HL-60/S4 (cell line): ENCODE data around the gene ACIN1.

Source experiments
- in situ Hi-C: fragments of 300-500 bp; cut with MboI; formaldehyde crosslinking; loops from 2 replicates; pipeline ENCODE4 v1.14.3; 2022; ENCODE audit warnings: low sequenced_read_pairs

The ACIN1 gene

GRCh38 chr14:23086565-23086964, 8.4 kb downstream of the ACIN1 start:
- in situ Hi-C loops = no loop called here

DNA sequence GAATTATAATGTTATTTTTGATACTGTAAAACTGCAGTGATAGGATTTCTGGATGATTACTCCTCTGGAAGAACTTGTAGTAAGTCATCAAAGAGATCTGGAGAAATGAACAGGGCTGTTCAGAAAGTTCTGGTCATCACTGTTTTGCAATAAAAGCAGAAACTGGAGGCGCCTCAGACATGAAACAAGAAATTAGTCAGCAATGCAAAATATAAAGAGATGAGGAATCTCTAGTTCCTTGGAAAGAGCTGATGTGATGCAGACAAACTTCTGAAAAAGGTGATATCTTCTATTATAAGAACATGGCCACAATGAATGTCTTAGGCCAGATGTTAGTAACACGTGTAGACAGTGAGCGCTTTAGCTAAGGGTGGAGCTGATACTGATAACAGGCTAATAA, 9.5 kb downstream of the ACIN1 start:
- in situ Hi-C loops = no loop called here

DNA sequence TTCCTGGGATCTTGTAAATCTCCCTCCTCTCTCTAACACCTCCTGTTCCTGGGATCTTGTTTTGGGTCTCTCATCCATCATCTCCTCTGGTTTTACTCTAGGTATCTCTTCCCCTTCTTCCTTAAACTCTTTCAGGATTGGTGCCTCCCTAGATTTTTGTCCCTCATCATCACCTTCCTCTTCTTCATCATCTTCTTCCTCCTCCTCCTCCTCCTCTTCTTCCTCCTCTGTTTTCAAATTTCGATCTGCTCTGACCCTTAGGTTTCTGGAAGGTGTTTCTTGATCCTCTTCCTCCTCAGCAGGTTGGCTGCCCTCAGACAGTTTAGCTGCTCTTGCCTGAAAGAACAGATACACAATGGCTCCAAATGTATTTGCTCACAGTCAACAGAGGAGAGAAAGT, 14.5 kb downstream of the ACIN1 start:
- in situ Hi-C loops = no loop called here

DNA sequence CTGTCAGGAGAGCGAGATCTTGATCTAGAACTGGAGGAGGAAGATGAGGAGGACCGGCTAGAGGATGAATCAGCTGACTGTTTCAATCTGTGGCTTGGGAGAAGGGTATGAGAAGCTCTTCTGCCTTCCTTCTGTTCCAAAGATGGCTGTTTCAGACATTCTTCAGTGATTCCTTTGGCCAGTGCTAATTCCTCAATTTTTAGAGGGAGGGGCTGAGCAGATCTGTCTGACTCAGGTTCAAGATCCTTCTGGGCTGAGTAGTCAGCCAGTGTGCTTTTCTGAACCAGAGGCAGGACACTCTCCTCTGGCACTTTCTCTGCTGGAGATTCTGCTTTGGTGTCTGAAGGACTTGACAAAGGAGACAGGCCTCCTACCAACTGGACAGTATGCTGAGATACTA, 15.2 kb downstream of the ACIN1 start:
- in situ Hi-C loops = no loop called here

- in situ Hi-C loops = no loop called here
These were observed 16.2 kb downstream of the ACIN1 start for GRCh38 chr14:23078692-23079116.

DNA sequence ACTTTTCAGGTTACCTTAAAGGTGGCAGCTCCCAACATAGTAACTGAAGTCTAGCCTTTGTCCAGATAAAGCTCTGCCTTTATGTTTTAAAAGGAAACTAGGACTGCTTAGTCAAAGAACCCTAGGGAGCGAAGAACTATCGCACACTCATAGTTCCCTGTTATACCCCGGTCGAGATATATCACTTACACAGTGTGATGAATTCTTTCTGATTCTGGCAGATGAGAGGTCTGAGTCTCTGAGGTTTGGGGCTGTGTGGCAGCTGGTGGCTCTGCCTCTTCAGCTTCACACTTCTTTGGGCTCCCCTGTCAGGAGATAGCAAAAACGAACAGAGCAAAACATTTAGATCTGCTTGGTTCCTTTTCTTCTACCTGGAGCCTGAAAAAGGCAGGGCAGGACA, 17.0 kb downstream of the ACIN1 start:
- in situ Hi-C loops = no loop called here

DNA sequence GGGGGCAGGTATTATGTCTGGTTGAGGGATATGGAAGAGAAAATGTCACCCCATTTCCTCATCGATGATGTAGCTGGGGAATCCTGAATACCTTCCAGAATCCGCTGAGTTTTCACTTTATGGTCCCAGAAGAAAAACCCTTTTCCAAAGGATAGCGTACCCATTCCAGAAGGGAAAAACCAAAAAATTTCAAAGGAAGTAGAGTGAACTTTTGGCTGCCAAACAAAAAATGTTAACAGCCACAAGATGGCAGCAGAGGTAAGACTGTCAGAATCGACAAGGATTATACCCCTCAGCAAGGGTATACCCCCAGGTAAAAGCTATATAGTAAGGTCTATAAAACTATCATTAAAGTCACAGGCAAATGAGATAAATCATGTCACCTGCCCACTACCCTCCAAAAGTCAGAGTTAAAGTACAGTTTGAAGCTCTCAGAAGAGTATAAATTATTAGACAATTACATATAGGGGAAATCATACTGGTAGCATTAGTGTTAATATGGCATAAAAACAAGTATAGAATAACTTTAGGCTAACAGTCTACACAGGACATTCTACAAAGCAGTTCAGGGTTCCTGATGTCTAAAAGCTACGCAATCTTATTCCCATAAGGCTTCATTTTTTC, 18.0 kb downstream of the ACIN1 start:
- in situ Hi-C loops = no loop called here

GRCh38 chr14:23074906-23075305, 20.0 kb downstream of the ACIN1 start:
- in situ Hi-C loops = no loop called here

- in situ Hi-C loops = no loop called here
These were observed 22.9 kb downstream of the ACIN1 start for GRCh38 chr14:23071921-23072539.

DNA sequence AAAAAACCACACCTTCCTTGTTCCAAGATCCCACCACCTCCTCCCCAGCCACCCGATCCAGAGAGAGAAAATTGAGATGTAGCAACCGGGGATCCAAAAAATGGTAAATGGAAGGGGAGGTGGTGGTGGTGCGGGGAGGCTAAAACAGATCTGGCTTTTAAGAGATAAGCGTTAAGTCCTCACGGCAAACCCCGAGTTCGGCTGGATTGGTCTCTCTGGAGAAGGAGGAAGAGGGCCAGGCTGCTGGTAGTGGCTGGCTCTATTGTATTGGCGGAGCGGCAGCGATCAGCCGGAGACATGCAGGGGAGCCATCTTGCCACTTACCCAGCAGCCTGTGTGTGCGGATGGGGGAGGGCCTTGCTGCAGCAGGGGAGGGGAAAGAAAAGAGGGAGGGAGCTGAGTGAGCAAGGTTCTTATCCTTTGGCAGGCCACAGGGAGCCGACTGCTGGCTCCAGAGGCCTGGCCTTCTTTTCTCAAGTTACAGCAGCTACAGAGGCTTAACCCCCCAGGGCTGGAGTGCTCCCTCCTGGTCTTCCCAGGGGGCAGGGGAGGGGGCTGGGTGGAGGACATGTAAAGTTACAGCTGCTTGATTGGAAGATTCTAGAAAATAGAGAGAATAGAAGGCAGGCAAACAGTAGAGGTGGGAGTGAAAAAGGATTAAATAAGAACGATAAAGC, 23.6 kb downstream of the ACIN1 start:
- in situ Hi-C loops = no loop called here

DNA sequence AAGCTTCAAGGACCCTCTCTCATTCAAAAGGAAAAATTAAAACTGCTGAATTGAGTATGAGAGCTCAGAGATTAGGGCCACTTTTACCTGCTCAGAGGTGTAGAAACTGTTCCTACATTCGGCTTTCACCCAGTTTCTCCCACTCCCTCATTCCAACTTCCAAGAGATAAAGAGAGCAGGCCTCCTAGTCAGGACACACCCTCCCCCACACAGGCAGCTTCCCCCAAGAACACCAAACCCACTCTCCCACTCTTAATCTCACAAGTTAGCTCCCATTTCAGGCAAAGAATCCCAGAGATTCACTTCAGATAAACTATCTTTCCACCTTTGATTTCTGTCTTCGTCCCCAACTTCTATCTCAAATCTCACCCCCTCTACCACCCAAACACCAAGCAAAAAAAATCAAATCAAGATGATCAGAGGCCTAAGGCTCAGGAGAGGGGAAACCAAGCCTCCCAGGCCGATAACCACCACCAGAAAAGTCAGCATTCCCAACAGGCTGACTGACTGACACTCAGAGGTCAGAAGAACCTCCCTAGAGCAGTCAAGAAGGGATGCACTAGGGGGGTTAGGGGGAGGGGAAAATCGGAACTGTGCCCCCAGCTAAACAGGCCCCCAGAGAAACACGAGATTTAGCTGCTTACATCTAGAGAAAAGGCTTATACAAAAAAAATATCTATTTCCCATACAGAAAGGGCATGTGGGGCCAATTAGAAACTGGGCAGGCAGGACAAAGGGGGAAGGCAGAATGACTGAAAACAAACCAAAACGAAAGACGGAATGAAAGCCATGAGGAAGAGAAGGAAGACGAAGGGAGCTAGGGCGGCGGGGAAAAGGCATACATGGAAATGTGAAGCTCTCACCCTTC, 24.4 kb downstream of the ACIN1 start:
- in situ Hi-C loops = no loop called here

- in situ Hi-C loops = loop anchor here (5.0 kb wide), 1 partner anchor 38 kb away; no protein-coding TSS in a partner anchor
These were observed 25.5 kb downstream of the ACIN1 start for GRCh38 chr14:23069413-23069806.

DNA sequence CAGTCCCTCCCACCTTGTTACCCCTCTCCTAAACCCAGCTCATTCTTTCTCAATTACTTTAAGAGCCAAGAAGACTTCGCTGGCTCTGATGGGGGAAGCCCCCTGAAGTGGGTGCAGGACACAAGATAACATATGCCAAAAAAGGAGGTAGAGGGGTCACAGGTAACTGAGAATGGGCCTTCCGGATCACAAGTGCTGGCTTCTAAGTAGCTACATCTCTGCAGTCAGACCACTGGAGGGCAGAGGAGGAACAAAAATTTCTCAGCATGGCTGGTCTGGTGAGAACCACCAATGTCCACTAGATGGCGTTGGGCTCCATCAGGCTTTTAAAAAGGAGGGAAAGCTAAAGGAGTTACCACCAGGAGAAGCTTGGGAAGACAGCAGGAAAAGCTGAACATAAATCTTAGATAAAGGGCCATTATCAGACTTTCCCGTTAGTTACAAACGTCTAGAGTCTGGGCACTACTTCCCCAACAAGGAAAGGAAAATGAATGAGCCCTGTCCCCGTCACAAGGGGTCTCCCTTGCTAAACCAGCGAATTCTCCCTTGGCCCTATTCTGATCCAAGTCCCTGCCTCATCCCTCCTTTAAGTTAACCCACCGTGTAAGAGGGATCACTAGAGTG, 26.0 kb downstream of the ACIN1 start:
- in situ Hi-C loops = loop anchor here (5.0 kb wide), 1 partner anchor 38 kb away; no protein-coding TSS in a partner anchor

DNA sequence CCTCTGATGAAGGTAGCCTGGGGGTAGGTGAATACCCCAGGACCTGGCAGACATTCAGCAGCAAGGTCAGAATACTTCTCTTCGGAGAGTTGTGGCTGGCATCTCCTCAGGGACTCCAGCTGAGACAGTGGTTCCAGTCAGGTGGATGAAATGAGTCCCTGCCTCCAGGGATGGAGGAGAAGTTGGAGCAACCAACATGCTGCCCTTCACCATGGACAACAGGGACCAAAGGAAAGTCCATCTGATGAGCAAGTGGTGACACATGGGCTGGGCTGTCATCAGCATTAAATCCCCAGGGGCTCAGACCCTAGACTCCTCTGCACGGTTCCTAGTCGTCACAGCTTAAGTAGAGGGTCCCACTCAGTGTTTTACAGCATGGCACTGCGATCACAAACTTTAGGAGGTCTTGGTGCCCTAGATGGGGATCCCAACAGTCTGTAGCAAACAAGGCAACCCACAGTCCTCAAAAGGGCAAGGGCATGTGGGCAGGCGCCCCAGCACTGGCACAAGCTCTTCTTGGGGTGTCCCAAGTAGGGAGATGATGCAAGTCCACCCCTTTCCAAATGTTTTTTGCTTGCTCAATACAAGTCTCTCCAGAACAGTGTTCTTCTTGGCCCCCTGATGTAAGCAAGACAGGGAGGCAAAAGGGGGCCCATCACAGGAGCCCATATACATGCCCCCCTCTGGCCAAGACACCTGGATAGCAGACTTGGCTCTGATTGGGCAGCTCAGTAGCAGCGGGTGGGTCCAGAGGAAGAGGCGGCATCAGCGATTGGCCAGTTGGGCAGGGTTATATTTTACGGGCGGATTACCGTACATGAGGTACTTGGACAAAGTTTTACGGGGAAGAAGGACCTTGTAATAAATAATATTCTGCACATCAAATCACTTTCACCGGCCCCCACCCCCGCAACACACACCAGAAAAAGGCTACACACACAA, 26.8 kb downstream of the ACIN1 start:
- in situ Hi-C loops = loop anchor here (5.0 kb wide), 1 partner anchor 39 kb away; no protein-coding TSS in a partner anchor

DNA sequence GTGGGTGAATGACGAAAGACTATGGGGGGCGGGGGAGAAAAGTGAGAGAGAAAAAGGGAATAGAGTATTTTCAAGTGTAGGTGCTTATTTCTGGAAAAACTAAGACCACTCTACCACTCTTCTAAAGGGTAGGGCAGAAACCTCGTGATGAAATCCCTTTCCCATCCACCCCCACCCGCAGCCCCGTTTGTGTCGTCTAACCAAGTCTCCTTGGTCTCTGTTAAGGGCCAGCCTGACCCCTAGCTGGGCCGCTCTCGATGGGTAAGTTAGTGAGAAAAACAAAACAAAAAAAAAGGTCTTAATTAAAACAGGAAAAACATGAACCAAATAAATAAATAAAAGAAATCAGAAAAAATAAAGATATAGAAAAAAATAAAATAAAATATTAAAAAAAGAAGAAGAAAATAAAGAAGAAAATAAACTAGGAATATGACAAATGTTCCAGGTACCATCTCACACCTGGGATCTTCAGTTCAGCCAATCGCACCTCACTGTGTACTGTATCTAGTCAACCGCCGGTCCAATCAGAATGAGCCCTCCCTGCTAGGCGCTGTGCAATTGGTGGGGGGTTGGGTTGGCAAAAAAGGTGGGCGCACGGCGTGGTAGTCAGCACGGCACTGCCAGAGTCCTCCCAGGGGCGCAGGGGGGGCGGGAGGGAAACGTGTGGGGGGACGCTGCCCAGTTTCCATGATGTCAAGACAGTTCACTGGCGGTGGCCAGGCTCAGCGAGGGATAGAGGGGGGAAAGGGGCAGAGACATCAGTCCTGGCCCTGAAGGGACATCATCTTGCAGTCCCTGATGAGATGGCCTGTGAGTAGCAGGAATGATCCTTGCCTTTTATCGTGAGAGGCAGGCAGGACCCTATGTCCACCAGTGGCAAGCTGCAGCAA, 27.8 kb downstream of the ACIN1 start:
- in situ Hi-C loops = loop anchor here (5.0 kb wide), 1 partner anchor 40 kb away; no protein-coding TSS in a partner anchor

DNA sequence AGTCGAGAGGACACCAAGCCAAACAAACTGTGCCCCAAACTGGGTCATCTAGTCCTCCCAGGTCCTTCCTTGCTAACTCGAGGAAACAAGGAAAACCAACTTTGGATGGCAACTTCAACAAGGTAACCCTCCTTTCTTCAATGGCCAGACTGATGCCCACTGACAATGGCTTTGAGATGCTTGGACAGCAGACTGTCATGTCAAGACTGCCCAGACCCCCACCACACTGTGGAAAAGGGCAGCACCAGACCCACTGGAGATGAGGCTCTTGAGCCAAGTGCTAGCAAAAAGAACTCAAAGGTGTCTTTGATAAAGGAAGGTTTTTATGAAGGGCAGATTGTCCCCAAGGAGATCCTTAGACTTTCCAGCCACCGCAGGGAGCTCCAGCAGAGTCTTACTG, 28.6 kb downstream of the ACIN1 start:
- in situ Hi-C loops = loop anchor here (5.0 kb wide), 1 partner anchor 41 kb away; no protein-coding TSS in a partner anchor

- in situ Hi-C loops = loop anchor here (5.0 kb wide), 1 partner anchor 71 kb away; no protein-coding TSS in a partner anchor
These were observed 31.3 kb downstream of the ACIN1 start for GRCh38 chr14:23063601-23064000.

DNA sequence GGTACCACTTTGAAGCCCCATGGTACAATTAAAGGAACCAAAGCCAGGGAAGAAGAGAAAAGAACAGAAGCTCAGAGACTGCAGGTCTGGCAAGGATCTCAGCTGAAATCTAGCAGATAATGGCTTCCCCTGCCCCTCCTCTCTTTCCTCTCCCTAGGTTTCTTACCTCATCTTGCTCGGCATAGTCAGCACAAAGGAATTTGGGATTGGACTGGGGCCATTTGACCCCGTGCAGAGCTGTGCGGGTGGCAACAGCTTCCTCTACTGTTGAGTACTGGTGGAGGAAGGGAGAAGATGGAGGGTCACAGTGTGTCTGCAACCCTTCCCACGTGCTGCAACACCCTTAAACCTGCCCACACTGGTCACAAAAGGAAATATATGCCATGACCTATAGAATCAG, 32.9 kb downstream of the ACIN1 start:
- in situ Hi-C loops = loop anchor here (5.0 kb wide), 1 partner anchor 70 kb away; no protein-coding TSS in a partner anchor
